Right lobe of liver (tissue), 6 donors: ENCODE measurements around the gene AK5. TPM values are rescaled to one million over a fixed set of nuclear protein-coding genes. Genes with fewer than 3 reads are reported as not detected.

Source experiments
- ATAC-seq, 4 donors: fragments of 200-7000 bp; cut with Tn5 transposase; one replicate each; pipeline ENCODE4 v1.9.1; 2020; ENCODE audit warnings: mild to moderate bottlenecking in 4 of 4, moderate library complexity in 4 of 4
- DNase-seq, 3 donors: peaks; one replicate each; pipeline ENCODE4 v3.0.0-alpha.2; 2020
- H3K27ac ChIP-seq, 3 donors: fragments of 200-600 bp; one replicate each; pipeline ENCODE4 v1.8.0; 2022
- H3K27me3 ChIP-seq, 2 donors: fragments of 200-600 bp; one replicate each; pipeline ENCODE4 v1.8.0; 2022
- H3K36me3 ChIP-seq, 4 donors: fragments of 200-600 bp; sonication (generic) in 1 of 4; one replicate each; pipeline versions ENCODE4 v1.5.1 to v1.8.0; 2017 to 2022; ENCODE audit warnings: control low read depth in 1 of 4
- H3K4me1 ChIP-seq, 4 donors: fragments of 200-600 bp; sonication (generic) in 1 of 4; one replicate each; pipeline versions ENCODE4 v1.5.1 to v1.8.0; 2017 to 2022; ENCODE audit warnings: control low read depth in 1 of 4
- H3K4me3 ChIP-seq, 3 donors: fragments of 200-600 bp; one replicate each; pipeline ENCODE4 v1.8.0; 2022
- H3K9me3 ChIP-seq, 4 donors: fragments of 200-600 bp; sonication (generic) in 1 of 4; one replicate each; pipeline versions ENCODE4 v1.5.1 to v1.8.0; 2017 to 2022; ENCODE audit warnings: control low read depth in 1 of 4
- CTCF ChIP-seq, 4 donors: fragments of 200-600 bp in 3 of 4; fragments of 450-650 bp in 1 of 4; IDR thresholded peaks; one replicate each; pipeline versions ENCODE4 v1.5.1 to v1.8.0; 2016 to 2022; ENCODE audit warnings: antibody characterized with exemption in 4 of 4, mild to moderate bottlenecking in 2 of 4
- POLR2A ChIP-seq: fragments of 450-650 bp; IDR thresholded peaks from one replicate; pipeline ENCODE4 v1.6.1; 2017; ENCODE audit warnings: antibody characterized with exemption, mild to moderate bottlenecking
- WGBS: methylation state at CpG from one replicate; pipeline ENCODE4 v1.1.6; 2018; ENCODE audit warnings: low coverage, low lambda C conversion rate; ENCODE audit not compliant: insufficient coverage; ENCODE audit errors: missing lambda C conversion rate; 5-methylcytosine and 5-hydroxymethylcytosine counted together
- intact Hi-C, 2 donors: fragments of 100-400 bp; cut with DNase I; formaldehyde crosslinking; loops; one replicate each; pipeline versions ENCODE4 v1.11.2 to v1.14.1; 2022
- total RNA-seq, 6 experiments: library from RNA; depleted of rRNA in 2 of 6; stranded (reverse); fragments of >200 nt in 2 of 6; fragmentation: NEBNext Ultra II Directional in 3 of 6; extraction: Animal tissue kit (Norgen Biotek cat#: 25700) in 3 of 6; gene quantifications; one replicate each; pipeline versions ENCODE4 v1.1.0 to v1.2.4, GENCODE V29; 2016 to 2023
- donor health status: DM: no; HTN: yes; CAD: no.
- donor health status: DM: no; HTN: no; CAD: no.
- donor health status: DM: no; HTN: no; CAD: no.
- donor health status: DM: no; HTN: yes; CAD: no.
- donor health status: DM: no; HTN: yes; CAD: no.

The AK5 gene
- total RNA-seq, 6 experiments from 2014 or later: 0.47 to 0.53 TPM; not detected in 4

- DNase-seq (no peak), ATAC-seq (no peak)
- Histone ChIP-seq H3K4me3 (no peak overlapping the region), H3K27ac (no peak overlapping the region), H3K9me3 (no peaks in the 10 kb centered on the region), H3K4me1 (no peaks in the 10 kb centered on the region), H3K27me3 (no peaks in the 10 kb centered on the region), H3K36me3 (no peaks in the 10 kb centered on the region)
- WGBS: 78% methylated on average over 2 of the region's 2 CpGs
- TF ChIP-seq CTCF (IDR thresholded peaks at IDR 0.05): no peak
- intact Hi-C loops: no loop called here
Observed at GRCh38 chr1:77465139-77465538, 183.3 kb downstream of the AK5 start.

- 33% methylated on average over 4 of the region's 5 CpGs for WGBS
- Histone ChIP-seq H3K4me3 (no peak overlapping the region), H3K9me3 (no peaks in the 10 kb centered on the region), H3K27me3 (no peaks in the 10 kb centered on the region), H3K36me3 (no peaks in the 10 kb centered on the region), H3K27ac (no peak overlapping the region), H3K4me1 (no peaks in the 10 kb centered on the region)
- ATAC-seq: no peak
- no peak for TF ChIP-seq POLR2A
- TF ChIP-seq CTCF (IDR thresholded peaks at IDR 0.05): no peak
- intact Hi-C loops: no loop called here
- no peak for DNase-seq
Observed at GRCh38 chr1:77465922-77466321, 184.1 kb downstream of the AK5 start.

GRCh38 chr1:77467021-77467595 is 185.3 kb downstream of the AK5 start:
- Histone ChIP-seq H3K27me3 (no peaks in the 10 kb centered on the region), H3K9me3 (no peaks in the 10 kb centered on the region), H3K27ac (no peak overlapping the region), H3K36me3 (no peaks in the 10 kb centered on the region), H3K4me3 (no peak overlapping the region), H3K4me1 (no peaks in the 10 kb centered on the region)
- DNase-seq (no peak), ATAC-seq (no peak)
- WGBS: 85% methylated on average over 2 of the region's 2 CpGs
- no peak for TF ChIP-seq CTCF (IDR thresholded peaks at IDR 0.05)
- intact Hi-C loops: no loop called here

GRCh38 chr1:77467741-77468140 is 185.9 kb downstream of the AK5 start:
- 70% methylated on average over 2 of the region's 2 CpGs for WGBS
- no peak for ATAC-seq
- H3K27me3 ChIP-seq: no peaks in the 10 kb centered on the region
- TF ChIP-seq CTCF (IDR thresholded peaks at IDR 0.05) (no peak), POLR2A (no peak)
- intact Hi-C loops: no loop called here
- no peaks in the 10 kb centered on the region for H3K36me3 ChIP-seq
- no peak for DNase-seq
- H3K4me3 ChIP-seq: no peak overlapping the region
- H3K27ac ChIP-seq: no peak overlapping the region
- no peaks in the 10 kb centered on the region for H3K9me3 ChIP-seq
- H3K4me1 ChIP-seq: no peaks in the 10 kb centered on the region
